ENCODE measurements around the gene TBX4.

GRCh38 chr17:61404663-61404912, 47.6 kb upstream of the TBX4 start:
- no peak for TF ChIP-seq PPARA (CRISPR knock-in tag; IDR thresholded peaks at IDR 0.05; ENCODE audit: borderline replicate concordance)
- TF ChIP-seq BACH2 (CRISPR knock-in tag; IDR thresholded peaks at IDR 0.05; ENCODE audit: borderline replicate concordance), result no peak
- no peak for TF ChIP-seq ZNF565 (CRISPR knock-in tag; conservative IDR thresholded peaks at IDR 0.05; ENCODE audit: low read depth)
- TF ChIP-seq, protein P1, sequence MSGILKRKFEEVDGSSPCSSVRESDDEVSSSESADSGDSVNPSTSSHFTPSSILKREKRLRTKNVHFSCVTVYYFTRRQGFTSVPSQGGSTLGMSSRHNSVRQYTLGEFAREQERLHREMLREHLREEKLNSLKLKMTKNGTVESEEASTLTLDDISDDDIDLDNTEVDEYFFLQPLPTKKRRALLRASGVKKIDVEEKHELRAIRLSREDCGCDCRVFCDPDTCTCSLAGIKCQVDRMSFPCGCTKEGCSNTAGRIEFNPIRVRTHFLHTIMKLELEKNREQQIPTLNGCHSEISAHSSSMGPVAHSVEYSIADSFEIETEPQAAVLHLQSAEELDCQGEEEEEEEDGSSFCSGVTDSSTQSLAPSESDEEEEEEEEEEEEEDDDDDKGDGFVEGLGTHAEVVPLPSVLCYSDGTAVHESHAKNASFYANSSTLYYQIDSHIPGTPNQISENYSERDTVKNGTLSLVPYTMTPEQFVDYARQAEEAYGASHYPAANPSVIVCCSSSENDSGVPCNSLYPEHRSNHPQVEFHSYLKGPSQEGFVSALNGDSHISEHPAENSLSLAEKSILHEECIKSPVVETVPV (CRISPR knock-in tag; IDR thresholded peaks at IDR 0.05), result no peak
- no peak for TF ChIP-seq RARB (CRISPR knock-in tag; IDR thresholded peaks at IDR 0.05)
